Muscle layer of duodenum (tissue), 2 donors: ENCODE data around the gene TM4SF20.

Source experiments
- H3K27ac ChIP-seq: one replicate; pipeline ENCODE4 v1.7.0; 2013; ENCODE audit warnings: mild to moderate bottlenecking, low read length
- H3K27me3 ChIP-seq: one replicate; pipeline ENCODE4 v1.7.0; 2013; ENCODE audit warnings: low read depth, mild to moderate bottlenecking, control low read depth, low read length
- H3K36me3 ChIP-seq, 2 donors: one replicate each; pipeline ENCODE4 v1.7.0; 2013; ENCODE audit warnings: low read length in 2 of 2, control low read depth in 1 of 2, mild to moderate bottlenecking in 1 of 2; ENCODE audit not compliant: insufficient read depth in 2 of 2, control insufficient read depth in 1 of 2
- H3K4me1 ChIP-seq, 2 donors: one replicate each; pipeline ENCODE4 v1.7.0; 2013; ENCODE audit warnings: low read length in 2 of 2, mild to moderate bottlenecking in 2 of 2, control low read depth in 1 of 2, moderate library complexity in 1 of 2; ENCODE audit not compliant: insufficient read depth in 2 of 2, control insufficient read depth in 1 of 2
- H3K4me3 ChIP-seq, 2 donors: one replicate each; pipeline ENCODE4 v1.7.0; 2013; ENCODE audit warnings: low read length in 2 of 2, low read depth in 1 of 2, mild to moderate bottlenecking in 1 of 2
- H3K9me3 ChIP-seq, 2 donors: one replicate each; pipeline ENCODE4 v1.7.0; 2013; ENCODE audit warnings: low read length in 2 of 2, control low read depth in 1 of 2, mild to moderate bottlenecking in 1 of 2; ENCODE audit not compliant: control insufficient read depth in 1 of 2
- donor health status: healthy.

The TM4SF20 gene

GRCh38 chr2:227377467-227378351 lies 1.4 kb downstream of the TM4SF20 start:
- H3K4me1 ChIP-seq, result no peaks in the 10 kb centered on the region
- peak overlapping the region in 1 of 2 donors; percentile 43 for H3K4me3 ChIP-seq
- H3K27ac ChIP-seq, result peak overlapping the region; percentile 67
- H3K9me3 ChIP-seq, result no peaks in the 10 kb centered on the region
- H3K36me3 ChIP-seq, result no peaks in the 10 kb centered on the region
- H3K27me3 ChIP-seq, result peaks cover 3% of the 10 kb centered on the region

- H3K27me3 ChIP-seq, result peaks cover 3% of the 10 kb centered on the region
Measured at GRCh38 chr2:227376656-227377396, 2.3 kb downstream of the TM4SF20 start.

GRCh38 chr2:227374158-227374557 lies 4.9 kb downstream of the TM4SF20 start:
- Histone ChIP-seq H3K4me3 (no peak overlapping the region), H3K27me3 (peaks cover 3% of the 10 kb centered on the region), H3K27ac (no peak overlapping the region), H3K36me3 (no peaks in the 10 kb centered on the region), H3K4me1 (no peaks in the 10 kb centered on the region), H3K9me3 (no peaks in the 10 kb centered on the region)

More at GRCh38 chr2:227376656-227377396, 2.3 kb downstream of the TM4SF20 start:
- no peaks in the 10 kb centered on the region for H3K36me3 ChIP-seq
- peak overlapping the region in 1 of 2 donors; percentile 30 for H3K4me3 ChIP-seq
- no peaks in the 10 kb centered on the region for H3K4me1 ChIP-seq
- H3K27ac ChIP-seq, result peak overlapping the region; percentile 10
- no peaks in the 10 kb centered on the region for H3K9me3 ChIP-seq

- no peaks in the 10 kb centered on the region for H3K4me1 ChIP-seq
- no peaks in the 10 kb centered on the region for H3K36me3 ChIP-seq
- no peak overlapping the region for H3K27ac ChIP-seq
- peaks cover 3% of the 10 kb centered on the region for H3K27me3 ChIP-seq
- no peak overlapping the region for H3K4me3 ChIP-seq
- no peaks in the 10 kb centered on the region for H3K9me3 ChIP-seq
Measured at GRCh38 chr2:227373389-227373788, 5.7 kb downstream of the TM4SF20 start.

- Histone ChIP-seq H3K9me3 (no peaks in the 10 kb centered on the region), H3K36me3 (no peaks in the 10 kb centered on the region), H3K27me3 (peaks cover 3% of the 10 kb centered on the region), H3K4me3 (no peak overlapping the region), H3K4me1 (peaks cover 0 to 5% of the 10 kb centered on the region in 2 donors), H3K27ac (no peak overlapping the region)
Measured at GRCh38 chr2:227370791-227371312, 8.3 kb downstream of the TM4SF20 start.

GRCh38 chr2:227370092-227370491 lies 9.0 kb downstream of the TM4SF20 start:
- no peaks in the 10 kb centered on the region for H3K9me3 ChIP-seq
- peaks cover 0 to 5% of the 10 kb centered on the region in 2 donors for H3K4me1 ChIP-seq
- H3K27ac ChIP-seq, result no peak overlapping the region
- H3K36me3 ChIP-seq, result no peaks in the 10 kb centered on the region
- H3K4me3 ChIP-seq, result no peak overlapping the region
- H3K27me3 ChIP-seq, result peaks cover 3% of the 10 kb centered on the region

GRCh38 chr2:227368574-227368973 lies 10.5 kb downstream of the TM4SF20 start:
- Histone ChIP-seq H3K4me1 (peaks cover 0 to 5% of the 10 kb centered on the region in 2 donors), H3K36me3 (no peaks in the 10 kb centered on the region), H3K9me3 (no peaks in the 10 kb centered on the region), H3K27ac (no peak overlapping the region), H3K27me3 (peaks cover 3% of the 10 kb centered on the region), H3K4me3 (no peak overlapping the region)

- H3K4me1 ChIP-seq, result peaks cover 0 to 5% of the 10 kb centered on the region in 2 donors
- H3K9me3 ChIP-seq, result no peaks in the 10 kb centered on the region
- no peak overlapping the region for H3K27ac ChIP-seq
- H3K27me3 ChIP-seq, result no peaks in the 10 kb centered on the region
- H3K36me3 ChIP-seq, result no peaks in the 10 kb centered on the region
- no peak overlapping the region for H3K4me3 ChIP-seq
Measured at GRCh38 chr2:227367427-227367795, 11.7 kb downstream of the TM4SF20 start.

GRCh38 chr2:227366769-227367426 lies 12.2 kb downstream of the TM4SF20 start:
- Histone ChIP-seq H3K9me3 (no peaks in the 10 kb centered on the region), H3K36me3 (no peaks in the 10 kb centered on the region), H3K4me3 (no peak overlapping the region), H3K27me3 (no peaks in the 10 kb centered on the region), H3K4me1 (peaks cover 0 to 5% of the 10 kb centered on the region in 2 donors), H3K27ac (no peak overlapping the region)

GRCh38 chr2:227365833-227366232 lies 13.3 kb downstream of the TM4SF20 start:
- Histone ChIP-seq H3K4me3 (no peak overlapping the region), H3K4me1 (peaks cover 0 to 5% of the 10 kb centered on the region in 2 donors), H3K9me3 (no peaks in the 10 kb centered on the region), H3K27me3 (no peaks in the 10 kb centered on the region), H3K27ac (no peak overlapping the region), H3K36me3 (peaks cover 10% of the 10 kb centered on the region in 2 donors)
